ENCODE results near the gene NUP93.

NUP93 gene

GRCh38 chr16:56824331-56824730 lies 94.4 kb downstream of the NUP93 start:
- FAIRE-seq: no peak

- FAIRE-seq: no peak
Observed at GRCh38 chr16:56824804-56825203, 94.9 kb downstream of the NUP93 start.

- no peak for FAIRE-seq
Observed at GRCh38 chr16:56825826-56826225, 95.9 kb downstream of the NUP93 start.

DNA sequence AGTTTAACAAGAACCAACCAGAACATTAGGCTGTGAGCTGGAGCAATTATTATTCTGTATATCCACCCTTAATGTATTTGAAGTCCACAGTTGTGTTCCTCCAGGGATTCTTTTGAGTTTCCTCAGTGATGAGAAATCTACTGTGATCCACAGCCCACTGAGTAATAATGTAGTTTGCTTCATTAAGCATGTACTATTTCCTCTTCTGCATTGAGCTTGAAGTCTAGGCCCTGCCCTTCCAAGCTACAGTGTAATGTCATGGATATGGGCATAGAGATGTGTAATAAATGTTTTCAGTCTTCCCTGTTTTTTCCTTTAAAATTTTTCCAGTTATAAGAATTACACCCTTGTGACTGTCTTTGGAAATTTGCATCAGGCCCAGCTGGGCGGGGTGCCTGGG lies 98.7 kb downstream of the NUP93 start:
- FAIRE-seq: no peak

- FAIRE-seq: no peak
Observed at GRCh38 chr16:56830669-56831068, 100.7 kb downstream of the NUP93 start.

GRCh38 chr16:56832768-56833167 lies 102.8 kb downstream of the NUP93 start:
- FAIRE-seq: no peak

GRCh38 chr16:56833243-56833970 lies 103.5 kb downstream of the NUP93 start:
- FAIRE-seq: no peak

GRCh38 chr16:56835320-56835719 lies 105.4 kb downstream of the NUP93 start:
- no peak for FAIRE-seq

GRCh38 chr16:56836410-56837230 lies 106.7 kb downstream of the NUP93 start:
- no peak for FAIRE-seq

DNA sequence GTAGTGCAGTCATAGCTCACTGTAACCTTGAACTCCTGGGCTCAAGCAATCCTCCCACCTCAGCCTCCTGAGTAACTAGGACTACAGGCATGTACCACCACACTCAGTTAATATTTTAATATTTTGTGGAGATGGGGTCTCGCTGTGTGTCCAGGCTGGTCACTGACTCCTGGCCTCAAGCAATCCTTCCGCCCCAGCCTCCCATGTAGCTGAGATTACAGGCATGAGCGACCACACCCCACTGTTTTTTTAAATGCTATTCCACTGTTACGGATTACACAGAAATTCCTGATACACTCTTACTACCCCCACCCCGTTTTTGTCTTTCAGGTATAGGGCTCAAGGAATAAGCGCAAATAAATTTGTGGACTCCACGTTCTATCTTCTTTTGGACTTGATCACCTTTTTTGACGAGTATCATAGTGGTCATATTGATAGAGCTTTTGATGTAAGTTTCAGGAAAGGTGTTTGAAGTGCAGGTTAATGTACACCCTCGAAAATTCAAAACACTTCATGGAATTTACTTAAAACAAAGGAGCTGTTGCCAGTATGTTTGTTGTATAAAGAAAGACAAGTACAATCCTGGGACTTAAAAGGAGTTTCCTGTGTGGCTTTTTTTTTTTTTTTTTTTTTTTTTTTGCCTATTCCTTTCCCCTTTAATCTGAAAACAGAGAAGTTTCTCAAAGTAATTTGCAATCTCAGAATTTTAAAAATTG lies 108.9 kb downstream of the NUP93 start:
- no peak for FAIRE-seq

- no peak for FAIRE-seq
Observed at GRCh38 chr16:56841233-56841632, 111.3 kb downstream of the NUP93 start.

GRCh38 chr16:56841659-56842058 lies 111.7 kb downstream of the NUP93 start:
- FAIRE-seq: no peak

DNA sequence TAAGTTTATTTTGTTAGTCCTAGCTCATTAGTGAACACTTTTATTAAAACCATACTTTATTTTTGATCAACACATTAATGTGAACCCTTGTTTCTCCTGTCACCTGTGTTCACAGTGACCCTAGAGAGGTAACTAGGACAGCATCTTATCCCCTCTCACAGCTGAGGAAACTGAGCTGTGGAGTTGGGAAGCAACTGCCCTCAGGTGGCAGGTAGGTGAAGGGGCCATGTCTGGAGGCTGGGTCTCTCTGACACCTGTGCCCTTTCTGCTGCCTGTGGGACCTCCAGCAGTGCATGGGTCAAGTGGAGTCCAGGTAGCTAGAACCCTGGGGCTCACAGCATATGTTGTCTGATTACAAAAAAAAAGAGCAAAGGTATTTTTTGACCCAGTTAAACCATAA lies 112.2 kb downstream of the NUP93 start:
- FAIRE-seq: no peak

DNA sequence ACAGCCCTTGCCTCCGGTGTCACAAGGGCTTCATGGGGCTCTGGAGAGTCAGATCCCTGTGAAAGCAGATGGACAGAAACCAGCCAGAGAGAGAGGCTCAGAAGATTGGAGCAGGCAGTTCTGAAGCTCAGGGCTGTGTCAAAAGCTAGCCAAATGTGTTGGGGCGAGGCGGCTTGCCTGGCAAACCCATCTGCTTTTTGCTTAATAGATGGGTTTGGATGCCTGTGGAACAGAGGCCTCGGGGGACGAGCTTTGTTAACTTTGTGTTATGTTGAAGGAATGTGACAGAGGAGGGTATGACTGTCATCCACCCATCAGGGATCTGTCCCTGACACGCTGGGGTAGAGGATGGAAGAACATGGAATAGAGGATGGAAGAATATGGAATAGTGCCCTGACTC lies 114.1 kb downstream of the NUP93 start:
- FAIRE-seq: no peak

DNA sequence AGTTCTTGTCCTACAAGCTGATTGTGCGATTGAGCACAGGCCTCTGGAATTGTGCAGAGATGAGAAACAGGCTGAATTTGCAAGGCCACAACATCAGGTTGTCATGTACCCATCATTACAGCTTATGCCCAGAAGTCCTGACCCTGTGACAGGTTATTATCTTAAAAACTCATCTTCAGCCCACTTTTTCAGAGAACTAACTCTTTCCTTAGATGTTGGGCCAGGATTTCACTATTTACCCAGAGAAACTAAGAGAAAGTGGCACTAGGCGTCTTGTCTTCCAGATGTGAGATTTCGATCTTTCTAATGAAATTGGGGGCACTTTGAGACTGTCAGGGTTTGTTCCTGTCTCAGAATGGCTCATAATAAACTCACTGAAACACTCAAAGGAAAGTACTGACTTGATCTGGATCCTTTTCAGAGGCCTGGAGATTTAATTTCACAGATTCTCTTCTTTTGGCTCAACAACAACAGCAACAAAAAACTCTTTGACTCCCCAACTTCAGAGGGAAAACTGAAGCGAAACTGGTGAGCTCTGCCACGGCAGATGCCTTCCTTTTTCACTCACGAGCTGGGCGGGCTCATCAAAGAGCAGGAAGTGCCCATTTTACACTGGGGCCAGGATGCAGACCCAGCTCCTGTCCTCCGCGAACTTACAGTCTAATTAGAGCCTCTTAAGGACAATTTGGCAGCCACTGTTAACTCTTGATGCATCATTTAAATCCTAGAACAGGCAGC lies 117.4 kb downstream of the NUP93 start:
- FAIRE-seq: no peak

- no peak for FAIRE-seq
Observed at GRCh38 chr16:56848029-56848936, 118.4 kb downstream of the NUP93 start.

GRCh38 chr16:56848955-56849689 lies 119.2 kb downstream of the NUP93 start:
- no peak for FAIRE-seq

DNA sequence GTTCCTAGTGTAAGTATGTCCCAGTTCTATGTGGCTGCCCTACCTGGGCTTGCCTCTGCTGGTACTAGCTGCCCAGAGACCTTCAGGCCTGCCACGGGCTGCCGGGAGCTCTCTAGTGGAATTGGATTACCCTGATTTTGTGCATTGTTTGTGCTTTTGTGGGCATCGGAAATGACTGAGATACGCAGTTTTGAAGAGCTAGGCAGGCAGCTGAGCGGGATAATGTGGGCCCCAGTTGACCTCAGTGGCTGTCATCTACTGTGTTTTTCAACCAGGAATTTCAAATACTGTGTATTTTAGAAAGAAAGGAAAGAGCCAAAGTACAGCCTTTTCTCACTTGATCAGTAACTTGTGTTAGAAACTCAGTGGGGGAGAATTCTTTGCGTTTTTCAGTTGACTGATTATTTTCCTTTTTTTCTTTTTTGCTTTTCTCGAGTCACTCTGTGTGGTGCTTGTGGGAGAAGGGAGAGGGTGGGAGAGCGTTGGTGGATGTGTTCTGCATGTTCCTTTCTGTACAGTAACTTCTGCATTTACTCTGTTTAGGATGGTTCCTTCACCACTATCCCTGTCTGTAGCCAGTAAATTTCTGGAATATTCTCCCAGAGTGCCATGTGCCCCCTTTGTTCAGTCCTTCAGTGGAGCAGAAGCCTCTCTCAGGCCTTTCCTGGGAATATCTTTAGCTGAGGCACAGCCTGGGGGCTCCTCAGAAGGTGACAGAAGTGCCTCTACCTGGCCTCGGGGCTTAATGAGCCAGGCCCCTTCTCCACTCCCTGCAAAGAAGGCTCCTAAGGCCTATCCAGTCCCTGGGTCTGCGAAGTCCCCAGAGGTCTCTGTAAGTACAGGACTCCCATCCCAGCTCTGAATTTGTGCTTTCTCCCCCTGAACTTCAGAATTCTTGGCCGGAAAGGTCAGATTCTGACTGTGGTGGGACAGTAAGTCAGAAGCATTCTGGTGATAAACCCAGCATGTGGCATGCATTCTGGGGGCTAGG lies 120.1 kb downstream of the NUP93 start:
- no peak for FAIRE-seq

GRCh38 chr16:56851671-56852400 lies 121.9 kb downstream of the NUP93 start:
- FAIRE-seq: no peak

Measured in islet of Langerhans (tissue), 1 donor.